GM21360 (cell line): Measurements from ENCODE around the gene SIDT2.
"Not testable (repeated sequence)": the region's sequence is repeated elsewhere in the genome, so short reads cannot be mapped to it uniquely, and the experiment has no call there.

Experiments used
- ATAC-seq: cut with Tn5 transposase; IDR thresholded peaks from one replicate; pipeline ENCODE4 v1.9.1; 2021; ENCODE audit warnings: mild to moderate bottlenecking, moderate library complexity; ENCODE audit not compliant: unreplicated experiment

Gene SIDT2

DNA sequence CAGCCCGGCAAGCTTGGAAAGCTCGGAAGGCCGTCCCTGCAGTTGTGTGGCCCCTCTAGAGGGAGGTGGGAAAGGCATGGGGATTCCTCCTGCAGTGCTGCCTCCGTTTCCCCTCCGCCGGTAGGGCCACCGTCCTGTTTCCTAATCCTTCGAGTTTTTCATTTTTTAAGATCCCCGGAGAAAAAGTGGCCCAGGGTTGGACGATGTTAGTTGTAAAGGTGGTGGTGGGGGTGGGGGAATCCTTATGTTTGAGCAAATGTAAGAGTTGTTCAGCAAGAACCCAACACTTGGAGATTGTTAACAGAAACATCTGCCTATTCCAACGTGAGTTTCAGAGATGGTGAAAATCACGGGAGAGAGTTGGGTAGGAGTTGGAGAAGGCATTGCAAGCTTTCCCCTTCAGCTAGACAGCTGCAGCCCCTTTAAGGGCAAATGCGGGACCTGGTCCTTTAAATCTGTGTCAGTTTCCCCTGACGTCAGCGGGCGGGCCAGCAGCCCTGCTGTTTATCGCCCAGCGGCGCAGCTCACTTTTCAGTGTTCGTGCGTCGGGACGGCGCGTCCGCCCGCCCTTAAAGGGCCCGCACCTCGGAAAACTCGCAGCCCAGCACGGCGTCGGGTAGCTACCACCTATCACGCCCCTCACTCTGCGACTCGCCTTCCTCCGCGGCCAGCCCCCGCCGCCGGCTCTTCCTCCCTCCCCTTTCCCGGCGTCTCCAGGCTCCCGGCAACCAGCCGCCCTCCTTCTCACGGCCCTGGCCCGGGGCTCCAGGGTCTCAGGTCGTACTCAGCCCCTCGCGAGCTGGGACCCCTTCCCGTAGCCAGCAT lies at the start of gene SIDT2:
Gene SIDT2 (plus strand): TSS at position 534 of the 825 bp plus-strand sequence. CDS start 521 bp downstream, outside the sequence.
- ATAC-seq, result peak; percentile 91

DNA sequence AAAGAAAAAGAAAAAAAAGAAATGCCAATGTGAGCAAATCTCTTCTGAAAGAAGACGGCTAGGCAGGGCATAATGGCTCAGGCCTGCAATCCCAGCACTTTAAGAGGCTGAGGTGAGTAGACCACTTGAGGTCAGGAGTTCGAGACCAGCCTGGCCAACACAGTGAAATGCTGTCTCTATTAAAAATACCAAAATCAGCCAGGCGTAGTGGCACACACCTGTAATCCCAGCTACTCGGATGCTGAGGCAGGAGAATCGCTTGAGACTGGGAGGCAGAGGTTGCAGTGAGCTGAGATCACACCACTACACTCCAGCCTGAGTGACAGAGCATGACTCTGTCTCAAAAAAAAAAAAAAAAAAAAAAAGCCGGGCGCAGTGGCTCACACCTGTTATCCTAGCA lies 48.1 kb upstream of the SIDT2 start:
- not testable (repeated sequence) for ATAC-seq

DNA sequence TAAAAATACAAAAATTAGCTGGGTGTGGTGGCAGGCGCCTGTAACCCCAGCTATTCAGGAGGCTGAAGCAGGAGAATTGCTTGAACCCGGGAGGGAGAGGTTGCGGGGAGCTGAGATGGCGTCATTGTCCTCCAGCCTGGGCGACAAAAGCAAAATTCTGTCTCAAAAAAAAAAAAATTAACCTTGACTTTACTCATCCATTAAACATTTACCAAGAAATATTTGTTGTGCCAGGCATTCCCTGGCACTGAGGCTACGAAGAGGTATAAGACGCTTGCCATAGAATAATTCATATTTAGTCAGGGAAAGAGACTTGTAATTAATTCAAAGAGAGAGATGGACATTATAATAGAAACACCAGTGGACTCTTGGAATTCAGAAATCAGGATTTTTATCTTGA lies 47.7 kb upstream of the SIDT2 start:
- ATAC-seq, result no peak

DNA sequence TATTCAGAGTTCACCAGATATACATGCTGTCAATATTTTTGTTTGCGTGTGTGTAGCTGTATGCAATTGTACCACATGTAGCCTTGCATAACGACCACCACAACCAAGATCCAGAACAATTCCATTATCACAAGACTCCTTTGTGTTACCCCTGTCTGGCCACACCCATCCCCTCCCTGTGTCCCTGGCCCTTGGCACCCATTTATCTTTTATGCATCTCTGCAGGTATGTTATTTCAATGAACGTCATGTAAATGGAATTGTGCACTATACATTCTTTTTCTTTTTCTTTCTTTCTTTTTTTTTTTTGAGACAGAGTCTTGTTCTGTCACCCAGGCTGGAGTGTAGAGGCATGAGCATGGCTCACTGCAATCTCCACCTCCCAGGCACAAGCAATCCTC lies 44.1 kb upstream of the SIDT2 start:
- no peak for ATAC-seq

DNA sequence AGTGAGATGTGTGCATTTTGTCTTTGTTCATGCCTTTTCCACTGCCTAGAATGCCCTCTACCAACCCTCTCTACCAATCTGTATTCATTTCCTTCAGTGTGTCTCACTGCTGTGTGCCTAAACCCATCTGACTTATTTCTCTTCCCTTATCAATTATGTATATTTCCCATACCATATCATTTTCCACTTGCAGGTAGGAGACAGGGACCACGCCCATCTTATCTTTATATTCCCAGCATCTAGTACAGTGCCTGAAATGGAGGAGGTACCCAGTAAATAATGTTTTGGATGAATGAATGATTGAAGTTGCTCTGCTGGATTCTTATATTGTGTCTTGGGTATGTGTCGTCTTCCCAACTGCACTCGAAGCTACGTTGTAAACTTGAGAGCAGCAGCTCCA lies 43.6 kb upstream of the SIDT2 start:
- not testable (repeated sequence) for ATAC-seq

DNA sequence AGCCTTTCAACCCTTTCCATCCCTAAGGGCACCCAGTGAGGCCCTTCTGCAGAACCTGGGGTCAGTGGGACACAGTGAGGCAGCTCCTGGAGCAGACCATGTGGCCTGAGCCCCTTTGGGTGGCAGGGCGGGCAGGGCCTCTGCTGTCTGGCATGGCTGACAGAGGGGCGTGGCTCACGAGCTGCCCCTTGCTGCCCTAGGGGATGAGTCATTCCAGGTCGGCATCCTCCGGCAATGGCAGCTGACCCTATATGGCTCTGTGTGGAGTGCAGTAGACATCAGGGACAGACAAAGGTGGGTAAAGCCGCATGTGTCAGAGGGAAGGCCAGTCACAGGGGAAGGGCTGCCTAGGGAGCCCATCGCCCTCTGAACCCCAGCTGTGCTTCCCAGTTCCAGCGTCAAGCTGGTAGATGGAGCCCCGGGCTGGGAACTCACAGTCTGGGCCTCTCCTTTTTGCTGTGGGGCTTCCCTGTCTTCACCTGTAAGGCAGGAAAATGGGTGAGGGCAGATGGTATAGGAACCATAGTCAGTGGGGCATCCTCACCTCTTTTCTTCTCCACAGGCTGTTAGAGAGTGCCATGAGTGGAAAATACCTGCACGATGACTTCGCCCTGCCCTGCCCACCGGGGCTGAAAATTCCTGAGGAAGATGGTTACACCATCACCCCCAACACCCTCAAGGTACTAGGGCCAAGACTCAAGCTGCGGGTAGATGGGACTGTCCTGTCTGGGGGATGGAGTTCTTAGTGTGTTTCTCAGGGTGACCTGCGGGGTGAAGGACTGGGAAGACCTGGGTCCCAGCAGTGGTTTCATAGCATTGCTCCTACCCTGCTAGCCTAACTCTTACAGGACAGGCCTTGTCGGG lies 41.1 kb upstream of the SIDT2 start:
- ATAC-seq, result not testable (repeated sequence)

DNA sequence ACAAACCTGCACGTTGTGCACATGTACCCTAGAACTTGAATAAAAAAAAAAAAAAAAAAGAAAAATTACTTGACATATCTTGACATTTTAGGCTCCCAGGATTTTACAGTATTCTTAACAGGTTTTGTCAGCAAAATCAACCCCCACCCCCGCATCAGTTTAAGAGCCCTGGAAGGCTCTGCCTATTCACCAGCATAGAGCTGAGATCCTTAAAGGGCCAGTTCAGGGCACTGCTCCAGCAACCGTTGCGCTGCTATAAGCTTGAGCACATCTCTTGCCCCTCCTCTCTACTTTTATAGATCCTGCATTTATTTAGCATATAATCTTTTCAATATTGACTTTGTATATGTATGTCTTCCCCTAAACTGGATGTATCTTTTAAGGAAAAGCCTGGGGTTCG lies 35.2 kb upstream of the SIDT2 start:
- ATAC-seq, result no peak

DNA sequence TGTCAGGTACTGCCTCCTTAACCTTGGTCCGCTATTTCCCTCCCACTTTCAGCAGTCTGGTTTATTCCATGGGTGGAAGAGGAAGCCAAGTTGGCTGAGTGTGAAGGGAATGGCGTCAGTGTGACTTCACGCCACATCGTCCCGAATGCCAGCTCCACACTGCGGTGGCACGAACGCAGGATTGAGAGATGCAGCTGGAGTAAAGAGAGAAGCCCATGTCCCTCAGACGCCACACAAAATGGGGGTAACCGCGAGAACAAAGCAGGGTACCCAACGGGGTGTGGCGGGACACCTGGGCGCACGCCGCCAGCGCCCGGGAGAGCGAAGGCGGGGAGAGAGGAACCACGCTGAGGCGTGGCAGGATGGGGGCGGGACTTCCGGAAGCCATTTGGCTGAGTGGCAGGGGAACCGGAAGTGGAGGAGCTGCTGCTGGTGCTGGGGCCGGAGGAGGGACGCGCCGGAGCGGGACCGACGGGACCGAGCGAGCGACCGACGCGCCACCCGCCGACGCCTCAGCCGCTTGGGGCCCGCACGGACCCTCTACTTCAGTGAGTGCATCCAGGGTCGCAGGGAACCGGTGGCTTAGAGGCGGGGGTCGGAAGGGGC lies 34.6 kb upstream of the SIDT2 start, which contains the start of gene PAFAH1B2:
Gene PAFAH1B2 (plus strand): TSS at position 417 of the 606 bp plus-strand sequence. CDS start 8,161 bp downstream, outside the sequence.
- ATAC-seq, result peak; percentile 95

DNA sequence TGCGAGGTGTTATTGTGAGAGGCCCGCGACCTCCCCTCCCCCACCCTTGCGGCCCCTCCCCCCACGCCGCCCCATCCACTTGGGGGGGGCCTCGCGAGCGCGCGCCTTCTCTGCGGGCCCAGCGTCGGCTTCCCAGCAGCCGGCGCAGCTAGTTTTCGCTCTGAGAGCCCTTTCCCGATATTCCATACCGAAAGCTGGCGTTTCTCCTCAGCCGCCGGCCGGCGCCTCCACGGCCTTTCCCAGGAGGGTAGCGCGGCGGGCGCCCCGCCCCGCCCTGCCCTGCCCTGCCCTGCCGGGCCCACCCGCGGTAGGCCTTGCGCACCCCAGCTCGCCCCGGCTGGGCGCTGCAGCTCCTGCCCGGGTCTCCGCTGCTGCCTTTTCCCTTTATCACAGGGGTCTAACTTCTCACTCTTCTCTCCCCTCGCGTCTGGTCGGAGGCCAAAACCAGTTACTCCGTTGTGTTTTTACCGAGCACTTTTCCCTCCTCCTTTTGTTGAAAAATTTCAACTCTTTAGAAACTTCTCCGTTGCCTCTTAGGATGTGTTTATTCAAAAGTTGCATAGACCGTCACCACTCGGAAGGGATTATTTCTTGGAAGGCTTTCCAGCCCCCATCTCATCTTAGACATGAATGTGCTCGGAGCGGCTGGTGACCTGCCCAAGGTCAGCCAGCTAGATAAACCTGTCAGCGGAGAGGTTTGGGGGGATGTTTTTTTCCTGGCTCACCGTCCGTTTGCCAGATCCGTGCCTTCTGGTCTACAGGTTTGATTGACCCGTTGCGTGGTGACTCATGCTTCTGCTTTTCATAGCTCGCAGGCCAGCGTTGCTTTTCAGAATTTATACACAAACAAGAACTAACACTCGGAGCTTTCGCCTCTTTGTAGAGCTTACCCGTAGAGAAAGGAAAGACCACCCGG lies 33.8 kb upstream of the SIDT2 start:
- peak; percentile 44 for ATAC-seq

DNA sequence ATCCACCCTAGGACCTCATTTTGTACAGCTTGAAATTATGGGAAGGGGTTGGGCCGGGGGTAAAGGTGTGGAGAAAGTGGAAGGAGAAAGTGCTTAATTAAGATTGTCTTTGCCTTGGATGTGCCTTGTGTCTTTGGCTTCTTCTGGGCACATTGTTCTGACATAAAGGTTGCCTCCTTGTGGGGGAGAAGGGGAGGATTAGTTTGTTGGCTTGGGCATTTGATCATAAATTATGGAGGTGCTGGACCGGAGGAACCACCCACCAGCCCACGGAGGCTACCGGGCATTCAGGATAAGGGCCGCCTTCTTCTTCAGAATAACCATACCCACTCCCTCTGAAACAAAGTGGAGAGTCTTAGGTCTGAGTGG lies 33.2 kb upstream of the SIDT2 start:
- ATAC-seq, result no peak

DNA sequence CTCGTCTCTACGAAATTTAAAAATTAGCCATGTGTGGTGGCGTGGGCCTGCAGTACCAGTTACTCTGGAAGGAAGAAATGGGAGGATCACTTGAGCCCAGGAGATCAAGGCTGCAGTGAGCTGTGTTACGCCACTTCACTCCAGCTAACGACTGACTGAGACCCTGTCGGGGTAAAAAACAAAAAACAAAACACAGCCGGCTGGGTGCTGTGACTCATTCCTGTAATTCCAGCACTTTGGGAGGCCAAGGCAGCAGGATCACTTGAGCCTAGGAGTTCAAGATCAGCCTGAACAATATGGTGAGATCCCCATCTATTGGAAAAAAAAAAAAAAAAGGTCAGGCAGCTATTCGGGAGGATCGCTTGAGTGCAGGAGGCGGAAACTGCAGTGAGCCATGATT lies 32.0 kb upstream of the SIDT2 start:
- no peak for ATAC-seq

DNA sequence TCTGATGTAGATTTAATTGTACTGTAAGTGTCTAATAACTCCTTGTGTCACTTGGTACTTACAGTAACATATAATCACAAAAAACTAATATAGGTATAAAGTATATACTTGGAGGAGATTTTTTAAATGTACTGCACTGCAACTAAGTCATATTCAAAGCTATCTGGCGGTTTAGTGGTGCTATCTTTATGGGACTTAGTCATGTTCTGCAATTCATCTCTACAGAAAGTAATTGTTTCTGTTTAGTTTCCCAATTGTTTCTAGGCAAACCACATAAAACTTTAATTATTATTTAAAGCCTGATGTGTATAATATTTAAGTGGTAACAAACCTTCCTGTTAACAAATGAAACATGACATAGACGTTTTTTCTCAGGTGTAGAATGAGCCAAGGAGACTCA lies 26.5 kb upstream of the SIDT2 start:
- ATAC-seq, result no peak

DNA sequence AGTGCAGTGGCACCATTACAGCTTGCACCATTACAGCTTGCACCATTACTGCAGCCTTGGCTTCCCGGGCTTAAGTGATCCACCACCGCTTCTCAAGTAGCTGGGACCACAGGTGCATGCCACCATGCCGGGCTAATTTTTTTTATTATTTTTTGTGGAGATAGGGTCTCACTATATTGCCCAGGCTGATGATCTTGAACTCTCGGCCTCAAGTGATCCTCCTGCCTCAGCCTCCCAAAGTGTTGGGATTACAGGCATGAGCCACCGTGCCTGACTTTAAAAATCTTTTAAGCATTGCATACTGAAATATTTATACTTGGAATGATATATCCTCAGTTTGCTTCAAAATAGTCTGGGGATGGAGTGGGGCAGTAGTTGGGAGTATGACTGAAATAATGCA lies 24.1 kb upstream of the SIDT2 start:
- ATAC-seq, result no peak

DNA sequence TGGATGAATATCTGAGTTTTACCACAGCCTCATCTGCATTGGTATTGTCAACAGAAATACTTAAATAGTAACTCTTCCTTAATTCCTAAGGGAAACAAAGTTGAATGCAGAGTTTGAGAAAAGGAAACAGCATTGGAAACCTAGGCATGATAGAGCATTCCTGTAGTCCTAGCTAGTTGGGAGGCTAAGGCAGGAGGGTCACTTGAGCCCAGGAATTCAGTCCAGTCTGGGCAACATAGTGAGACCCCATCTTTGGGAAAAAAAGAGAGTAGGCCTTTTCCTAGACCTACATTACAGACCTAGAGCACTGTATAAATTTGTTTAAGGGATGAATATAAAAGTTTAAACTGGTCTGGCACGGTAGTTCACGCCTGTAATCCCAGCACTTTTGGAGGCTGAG lies 21.0 kb upstream of the SIDT2 start:
- ATAC-seq, result no peak

DNA sequence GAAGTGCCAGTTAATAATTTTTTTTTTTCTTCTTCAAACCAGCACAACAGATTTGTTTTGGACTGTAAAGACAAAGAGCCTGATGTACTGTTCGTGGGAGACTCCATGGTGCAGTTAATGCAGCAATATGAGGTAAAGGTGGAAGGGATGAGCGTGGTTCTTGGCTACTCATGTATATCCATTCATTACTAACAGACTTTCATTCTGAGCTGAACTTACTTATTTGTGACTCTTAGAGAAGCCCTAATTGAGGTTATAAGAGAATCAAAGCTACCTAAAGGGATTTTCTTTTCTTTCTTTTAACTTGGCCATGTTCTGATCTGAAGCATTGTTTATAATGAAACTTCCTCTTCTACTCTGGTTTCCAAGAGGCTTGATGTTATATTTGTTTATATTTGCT lies 18.7 kb upstream of the SIDT2 start:
- ATAC-seq, result no peak

DNA sequence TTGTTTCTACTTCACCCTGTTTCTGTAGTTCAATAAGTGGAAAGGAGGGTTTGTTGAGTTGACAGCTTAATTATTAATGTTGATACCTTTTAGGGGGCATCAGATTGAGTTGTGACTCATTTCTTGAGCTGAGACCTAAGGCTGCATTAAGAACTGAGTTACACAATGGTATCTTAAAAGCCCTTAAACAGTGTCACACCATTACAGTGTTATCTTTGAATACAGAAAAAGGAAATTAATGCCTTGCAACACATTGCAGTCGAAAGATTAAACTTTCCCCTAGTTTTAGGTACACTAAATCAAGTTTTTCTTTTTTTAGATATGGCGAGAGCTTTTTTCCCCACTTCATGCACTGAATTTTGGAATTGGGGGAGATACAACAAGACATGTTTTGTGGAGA lies 17.7 kb upstream of the SIDT2 start:
- no peak for ATAC-seq

DNA sequence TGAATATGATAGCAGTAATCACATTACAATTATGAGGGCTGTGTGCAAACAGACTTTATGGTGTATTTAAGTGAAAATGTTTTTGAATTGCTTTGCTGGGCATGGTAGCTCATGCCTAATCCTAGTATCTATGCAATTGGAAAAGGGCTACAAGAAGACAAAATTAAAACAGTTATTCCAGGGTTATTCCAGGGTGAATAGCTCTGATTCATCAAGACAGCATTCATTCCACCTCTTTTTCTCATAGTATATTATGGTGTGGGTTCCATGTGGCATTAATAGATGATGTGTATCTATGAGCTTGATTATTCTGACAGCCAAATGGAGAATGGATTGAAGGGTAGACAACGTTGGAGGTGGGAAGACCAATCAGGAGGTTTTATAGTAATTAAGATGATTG lies 12.1 kb upstream of the SIDT2 start:
- no peak for ATAC-seq

DNA sequence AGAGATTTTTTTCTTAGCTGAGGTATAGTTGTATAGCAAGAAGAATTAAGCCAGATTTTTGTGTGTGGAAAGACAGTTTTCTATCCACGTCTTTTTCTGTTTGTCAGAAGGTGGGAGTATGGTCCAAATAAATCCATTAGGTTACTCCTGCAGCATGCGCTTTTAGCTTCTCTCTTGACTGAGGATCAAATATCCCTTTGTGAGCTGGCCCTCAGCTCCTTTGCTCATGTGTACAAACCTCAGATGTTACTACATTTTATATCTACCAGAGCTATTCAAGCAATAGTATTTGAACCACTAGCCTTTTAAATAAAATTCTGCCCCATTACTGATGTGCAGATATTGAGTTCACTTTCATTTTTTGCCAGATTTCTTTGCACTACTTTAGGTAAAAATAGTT lies 8.8 kb upstream of the SIDT2 start:
- ATAC-seq, result no peak

DNA sequence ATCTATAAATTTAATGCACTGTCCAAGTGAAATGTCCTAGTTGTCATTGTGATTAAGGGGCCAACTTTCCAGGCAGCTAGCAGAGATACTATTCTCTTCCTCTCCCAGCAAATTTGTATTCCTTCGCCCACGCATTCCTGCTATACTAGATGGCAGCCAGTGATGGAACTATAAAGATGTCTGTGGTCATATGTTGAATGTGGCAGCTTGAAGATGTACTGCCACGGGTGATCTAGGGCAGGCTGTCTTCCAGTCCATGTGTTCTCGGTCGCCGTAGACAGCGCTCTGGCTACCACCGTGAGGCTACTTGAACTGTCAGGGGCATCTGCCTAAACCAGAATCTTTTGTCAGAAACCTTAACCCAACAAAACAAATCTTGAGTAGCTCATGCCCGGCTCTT lies 8.3 kb upstream of the SIDT2 start:
- ATAC-seq, result no peak

DNA sequence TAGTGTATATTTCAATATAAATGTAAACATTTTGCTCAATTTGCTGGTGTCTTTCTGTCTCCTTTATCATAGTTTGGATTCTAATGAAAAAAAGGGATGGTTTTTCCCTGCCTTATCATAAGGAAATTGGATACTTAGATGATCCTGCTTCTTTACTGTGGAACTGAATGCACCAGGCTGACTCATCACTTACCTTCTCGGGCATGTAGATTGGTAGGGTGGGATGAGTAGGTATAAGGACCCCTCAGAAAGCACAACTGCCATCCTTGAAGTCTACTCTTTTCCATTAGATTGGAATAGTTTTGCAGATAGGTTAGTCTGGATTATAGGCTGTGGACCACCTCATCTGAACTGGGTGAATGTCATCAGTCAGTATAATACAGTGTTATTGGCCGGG lies 7.5 kb upstream of the SIDT2 start:
- no peak for ATAC-seq
